HepG2 (cell line): Measurements from ENCODE around the gene TUBB. TPM values are rescaled to one million over a fixed set of nuclear protein-coding genes. Genes with fewer than 3 reads are reported as not detected.

Experiments used
- E2F5 ChIP-seq: sonication (generic); formaldehyde crosslinking; conservative IDR thresholded peaks from 2 replicates; pipeline ENCODE4 v1.4.0; 2020; ENCODE audit warnings: missing genetic modification reagents
- FOXK2 ChIP-seq: fragments of 450-650 bp; IDR thresholded peaks from 2 replicates; pipeline ENCODE4 v1.6.1; 2016
- HIC2 ChIP-seq: sonication (generic); formaldehyde crosslinking; IDR thresholded peaks from 2 replicates; pipeline ENCODE4 v1.9.0; 2022; ENCODE audit warnings: low read depth, missing genetic modification reagents
- KAT7 ChIP-seq: IDR thresholded peaks from 2 replicates; pipeline ENCODE4 v1.6.1; 2018; ENCODE audit warnings: borderline replicate concordance, missing compliant biosample characterization
- MAFF ChIP-seq: IDR thresholded peaks from 2 replicates; pipeline ENCODE4 v1.6.1; 2011; ENCODE audit warnings: low read depth, low read length, improper control_type of control experiment
- MED13 ChIP-seq: sonication (generic); formaldehyde crosslinking; IDR thresholded peaks from 2 replicates; pipeline ENCODE4 v1.5.0; 2020; ENCODE audit warnings: missing genetic modification reagents
- PAX8 ChIP-seq: sonication (generic); formaldehyde crosslinking; IDR thresholded peaks from 2 replicates; pipeline ENCODE4 v1.8.0; 2022; ENCODE audit warnings: mild to moderate bottlenecking, missing genetic modification reagents, borderline replicate concordance
- RBAK ChIP-seq: sonication (generic); formaldehyde crosslinking; IDR thresholded peaks from 2 replicates; pipeline ENCODE4 v1.5.1; 2020; ENCODE audit warnings: mild to moderate bottlenecking, missing genetic modification reagents
- SIN3A ChIP-seq: IDR thresholded peaks from 2 replicates; pipeline ENCODE4 v1.6.1; 2011; ENCODE audit warnings: low read depth, mild to moderate bottlenecking, control low read depth, low read length, borderline replicate concordance
- SRSF1 ChIP-seq: fragments of 200-400 bp; formaldehyde crosslinking; optimal IDR thresholded peaks from 2 replicates; pipeline ENCODE3; 2017; ENCODE audit warnings: mild to moderate bottlenecking, low read depth, low read length, moderate library complexity
- TFDP2 ChIP-seq: sonication (generic); formaldehyde crosslinking; IDR thresholded peaks from 2 replicates; pipeline ENCODE4 v1.4.0; 2020; ENCODE audit warnings: missing genetic modification reagents
- ZFP36L1 ChIP-seq: sonication (generic); formaldehyde crosslinking; IDR thresholded peaks from 2 replicates; pipeline ENCODE4 v1.8.0; 2022; ENCODE audit warnings: mild to moderate bottlenecking, missing genetic modification reagents, moderate library complexity
- ZNF224 ChIP-seq: sonication (generic); formaldehyde crosslinking; IDR thresholded peaks from 2 replicates; pipeline ENCODE4 v1.5.0; 2020; ENCODE audit warnings: mild to moderate bottlenecking, missing genetic modification reagents
- ZNF275 ChIP-seq: sonication (generic); formaldehyde crosslinking; IDR thresholded peaks from 2 replicates; pipeline ENCODE4 v1.8.0; 2022; ENCODE audit warnings: missing genetic modification reagents, mild to moderate bottlenecking, inconsistent platforms, borderline replicate concordance
- ZNF282 ChIP-seq: fragments of 450-650 bp; IDR thresholded peaks from 2 replicates; pipeline ENCODE4 v1.6.1; 2018; ENCODE audit not compliant: partially characterized antibody
- ZNF317 ChIP-seq: sonication (generic); formaldehyde crosslinking; IDR thresholded peaks from 2 replicates; pipeline ENCODE4 v1.5.0; 2020; ENCODE audit warnings: mild to moderate bottlenecking, missing genetic modification reagents
- ZNF331 ChIP-seq: sonication (generic); formaldehyde crosslinking; IDR thresholded peaks from 2 replicates; pipeline ENCODE4 v1.4.0; 2020; ENCODE audit warnings: missing genetic modification reagents
- ZNF556 ChIP-seq: sonication (generic); formaldehyde crosslinking; IDR thresholded peaks from 2 replicates; pipeline ENCODE4 v1.4.0; 2020; ENCODE audit warnings: mild to moderate bottlenecking, missing genetic modification reagents, borderline replicate concordance
- ZNF674 ChIP-seq: sonication (generic); formaldehyde crosslinking; IDR thresholded peaks from 2 replicates; pipeline ENCODE4 v1.5.0; 2020; ENCODE audit warnings: low read depth, mild to moderate bottlenecking, missing genetic modification reagents
- ZSCAN21 ChIP-seq: sonication (generic); formaldehyde crosslinking; IDR thresholded peaks from 2 replicates; pipeline ENCODE4 v1.8.0; 2022; ENCODE audit warnings: mild to moderate bottlenecking, missing genetic modification reagents, moderate library complexity, borderline replicate concordance
- ZSCAN22 ChIP-seq: sonication (generic); formaldehyde crosslinking; IDR thresholded peaks from 2 replicates; pipeline ENCODE4 v1.4.0; 2020; ENCODE audit warnings: mild to moderate bottlenecking, missing genetic modification reagents
- polyA plus RNA-seq, 8 experiments: library from polyadenylated mRNA; depleted of rRNA in 3 of 8; stranded (reverse) in 7 of 8; unstranded in 1 of 8; fragments of >200 nt; fragmentation: Illumina TruSeq in 4 of 8; extraction: Trizol in 4 of 8; gene quantifications; 2 replicates each; pipeline versions ENCODE4 v1.2.1 to v1.2.3, GENCODE V29; 2011 to 2016; ENCODE audit warnings: low read depth in 4 of 8, missing spikeins in 1 of 8, mixed read lengths in 1 of 8; ENCODE audit not compliant: insufficient read depth in 1 of 8
- total RNA-seq, 5 experiments: library from RNA; depleted of rRNA; stranded (reverse); fragments of >200 nt; fragmentation: Illumina TruSeq; extraction: Trizol; gene quantifications; 2 replicates each; pipeline ENCODE4 v1.2.3, GENCODE V29; 2016; ENCODE audit warnings: low read depth in 1 of 5
- TF ChIP-seq, protein P1 (sequence below): sonication (generic); formaldehyde crosslinking; IDR thresholded peaks from 2 replicates; pipeline ENCODE4 v1.8.0; 2022; ENCODE audit warnings: mild to moderate bottlenecking, missing genetic modification reagents, moderate library complexity

The TUBB gene
- total and polyA plus RNA-seq, 2 of the 13 experiments (the other 11 are each of a cell fraction or from before 2014, with no cell fraction given) = 911 to 1,163 TPM

- TF ChIP-seq ZNF317 (CRISPR knock-in tag) = no peak; the same call in none of the 2 replicates
- peak; percentile 89; the same call in 1 of the 2 replicates for TF ChIP-seq ZNF275 (CRISPR knock-in tag)
- 0 out of 2 replicates have a peak, but pooled peaks have one; percentile 57 for TF ChIP-seq ZNF556
- TF ChIP-seq ZNF224 = peak; percentile 91
- TF ChIP-seq KAT7 (CRISPR knock-in tag) = peak; percentile 87
- TF ChIP-seq FOXK2 = no peak
- peak; percentile 64 for TF ChIP-seq ZSCAN22 (CRISPR knock-in tag)
- no peak; the same call in 1 of the 2 replicates for TF ChIP-seq TFDP2 (CRISPR knock-in tag)
- peak; percentile 92; the same call in 1 of the 2 replicates for TF ChIP-seq ZSCAN21 (CRISPR knock-in tag)
- TF ChIP-seq ZNF282 = no peak
- 0 out of 2 replicates have a peak, but pooled peaks have one; percentile 36 for TF ChIP-seq RBAK (CRISPR knock-in tag)
- peak; percentile 37; the same call in 1 of the 2 replicates for TF ChIP-seq MAFF
- no peak; the same call in 1 of the 2 replicates for TF ChIP-seq PAX8 (CRISPR knock-in tag)
- TF ChIP-seq, protein P1, sequence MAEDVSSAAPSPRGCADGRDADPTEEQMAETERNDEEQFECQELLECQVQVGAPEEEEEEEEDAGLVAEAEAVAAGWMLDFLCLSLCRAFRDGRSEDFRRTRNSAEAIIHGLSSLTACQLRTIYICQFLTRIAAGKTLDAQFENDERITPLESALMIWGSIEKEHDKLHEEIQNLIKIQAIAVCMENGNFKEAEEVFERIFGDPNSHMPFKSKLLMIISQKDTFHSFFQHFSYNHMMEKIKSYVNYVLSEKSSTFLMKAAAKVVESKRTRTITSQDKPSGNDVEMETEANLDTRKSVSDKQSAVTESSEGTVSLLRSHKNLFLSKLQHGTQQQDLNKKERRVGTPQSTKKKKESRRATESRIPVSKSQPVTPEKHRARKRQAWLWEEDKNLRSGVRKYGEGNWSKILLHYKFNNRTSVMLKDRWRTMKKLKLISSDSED (CRISPR knock-in tag) = 0 out of 2 replicates have a peak, but pooled peaks have one; percentile 92
- no peak for TF ChIP-seq MED13 (CRISPR knock-in tag)
- no peak for TF ChIP-seq ZNF674
- TF ChIP-seq SIN3A = no peak; the same call in 1 of the 2 replicates
- TF ChIP-seq ZFP36L1 (CRISPR knock-in tag) = no peak; the same call in 1 of the 2 replicates
- peak; percentile 98 for TF ChIP-seq SRSF1
- peak; percentile 69 for TF ChIP-seq ZNF331 (CRISPR knock-in tag)
- 0 out of 2 replicates have a peak, but pooled peaks have one; percentile 46 for TF ChIP-seq E2F5 (CRISPR knock-in tag)
- peak; percentile 98 for TF ChIP-seq HIC2 (CRISPR knock-in tag)
These were observed 22.4 kb downstream of the TUBB start, which contains the start of gene FLOT1 (continued) for GRCh38 chr6:30742316-30743098.
